GM19023 (cell line): ENCODE data around the gene HAL.

ENCODE experiments used
- ATAC-seq: cut with Tn5 transposase; IDR thresholded peaks from one replicate; pipeline ENCODE4 v1.9.1; 2021; ENCODE audit warnings: mild to moderate bottlenecking, moderate library complexity; ENCODE audit not compliant: unreplicated experiment

Gene HAL, protein sequence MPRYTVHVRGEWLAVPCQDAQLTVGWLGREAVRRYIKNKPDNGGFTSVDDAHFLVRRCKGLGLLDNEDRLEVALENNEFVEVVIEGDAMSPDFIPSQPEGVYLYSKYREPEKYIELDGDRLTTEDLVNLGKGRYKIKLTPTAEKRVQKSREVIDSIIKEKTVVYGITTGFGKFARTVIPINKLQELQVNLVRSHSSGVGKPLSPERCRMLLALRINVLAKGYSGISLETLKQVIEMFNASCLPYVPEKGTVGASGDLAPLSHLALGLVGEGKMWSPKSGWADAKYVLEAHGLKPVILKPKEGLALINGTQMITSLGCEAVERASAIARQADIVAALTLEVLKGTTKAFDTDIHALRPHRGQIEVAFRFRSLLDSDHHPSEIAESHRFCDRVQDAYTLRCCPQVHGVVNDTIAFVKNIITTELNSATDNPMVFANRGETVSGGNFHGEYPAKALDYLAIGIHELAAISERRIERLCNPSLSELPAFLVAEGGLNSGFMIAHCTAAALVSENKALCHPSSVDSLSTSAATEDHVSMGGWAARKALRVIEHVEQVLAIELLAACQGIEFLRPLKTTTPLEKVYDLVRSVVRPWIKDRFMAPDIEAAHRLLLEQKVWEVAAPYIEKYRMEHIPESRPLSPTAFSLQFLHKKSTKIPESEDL

GRCh38 chr12:95996034-95996658 lies at the start of gene HAL:
Gene HAL (minus strand): TSS chr12:95996344. CDS start chr12:95995910, 434 bp downstream.
- ATAC-seq = no peak

DNA sequence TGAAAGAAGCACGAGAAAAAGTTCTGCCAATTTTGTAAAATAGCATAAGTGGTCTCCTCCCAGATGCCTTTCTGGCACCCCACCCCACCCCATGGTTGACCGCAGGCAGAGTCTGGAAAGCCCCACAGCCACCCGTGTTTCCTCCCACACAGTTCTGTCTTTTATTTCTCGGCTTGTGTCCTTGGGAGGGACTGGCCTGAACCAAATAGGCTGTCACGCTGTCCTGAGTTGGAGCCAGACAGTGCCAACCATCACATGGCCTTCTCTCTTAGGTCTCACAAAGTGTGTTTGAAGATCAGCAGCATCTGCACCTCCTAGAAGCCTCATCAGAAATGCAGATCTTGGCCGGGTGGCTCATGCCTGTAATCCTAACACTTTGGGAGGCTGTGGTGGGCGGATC lies 49.4 kb upstream of the HAL start:
- ATAC-seq = no peak

DNA sequence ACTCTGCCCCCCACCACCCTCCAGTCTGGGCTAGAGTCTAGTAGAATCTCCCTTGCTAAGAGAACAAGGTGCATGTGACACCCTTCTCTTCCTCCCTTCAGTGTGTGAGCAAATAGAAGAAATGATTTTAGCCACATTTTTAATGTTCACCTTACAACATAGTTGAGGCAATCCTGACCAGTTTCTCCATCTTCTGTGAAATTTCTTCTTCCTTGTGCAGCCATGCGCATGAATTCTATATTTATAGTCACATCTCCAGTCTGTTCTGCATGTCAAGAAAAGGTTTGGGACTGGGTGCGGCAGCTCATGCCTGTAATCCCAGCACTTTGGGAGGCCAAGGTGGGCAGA lies 48.8 kb upstream of the HAL start:
- no peak for ATAC-seq

DNA sequence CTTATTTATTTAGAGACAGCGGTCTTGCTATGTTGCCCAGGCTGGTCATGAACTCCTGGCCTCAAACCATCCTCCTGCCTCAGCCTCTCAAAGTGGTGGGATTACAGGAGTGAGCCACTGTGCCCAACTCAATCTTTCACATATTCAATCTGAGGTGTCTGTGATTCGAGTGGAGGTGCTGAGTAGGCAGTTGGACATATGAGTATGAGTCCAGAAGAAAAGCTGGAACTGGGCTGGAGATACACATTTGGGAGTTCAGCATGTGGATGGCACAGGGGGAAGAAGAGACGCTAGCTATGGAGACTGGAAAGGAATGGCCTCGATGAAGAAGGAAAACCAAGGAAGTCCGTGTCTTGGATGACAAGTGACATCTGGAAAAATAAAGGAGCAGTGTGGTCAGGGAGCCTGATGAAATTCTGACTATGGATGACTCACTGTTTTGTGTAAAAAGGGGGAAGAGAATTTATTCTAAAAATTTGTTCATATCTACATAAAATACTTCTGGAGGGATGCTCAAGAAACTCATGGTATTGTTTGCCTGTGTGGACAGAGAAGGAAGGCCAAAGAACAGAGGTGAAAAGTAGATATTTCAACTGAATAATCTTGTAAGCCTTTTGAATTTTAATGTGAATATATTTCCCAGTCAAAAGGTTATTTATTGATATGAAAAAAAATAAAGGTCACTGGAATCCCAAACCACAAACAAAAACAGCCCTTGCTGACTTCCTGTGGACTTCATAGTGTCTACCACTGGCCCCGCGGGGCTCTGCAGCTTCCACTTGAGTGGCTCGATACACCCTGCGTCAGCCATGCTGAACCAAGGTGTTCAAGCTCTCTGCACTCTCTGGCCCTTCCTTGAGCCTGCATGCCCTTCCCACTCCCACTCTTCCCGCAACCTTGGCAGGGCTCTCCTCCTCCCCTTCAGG lies 48.1 kb upstream of the HAL start:
- ATAC-seq = no peak

DNA sequence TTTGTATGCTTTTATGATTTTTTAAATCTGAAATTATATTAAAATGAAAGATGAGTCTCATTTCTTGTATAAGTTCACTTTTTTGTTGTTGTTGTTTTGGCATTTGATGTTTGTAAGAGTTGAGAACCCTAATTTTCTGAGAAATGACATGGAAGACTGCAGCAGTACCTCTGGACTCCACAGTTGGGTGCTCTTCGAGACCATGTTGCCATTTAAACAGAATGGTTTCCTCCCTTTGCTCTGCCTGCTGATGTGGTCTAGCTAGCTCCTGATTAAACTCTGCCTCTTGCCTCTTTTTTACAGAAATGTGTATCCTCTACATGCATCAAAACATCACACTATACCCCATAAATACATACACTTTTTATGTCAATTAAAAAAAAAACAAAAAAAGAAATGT lies 45.0 kb upstream of the HAL start:
- no peak for ATAC-seq

GRCh38 chr12:96040305-96041133 lies 44.4 kb upstream of the HAL start:
- ATAC-seq = no peak

GRCh38 chr12:96039516-96039915 lies 43.4 kb upstream of the HAL start:
- no peak for ATAC-seq

DNA sequence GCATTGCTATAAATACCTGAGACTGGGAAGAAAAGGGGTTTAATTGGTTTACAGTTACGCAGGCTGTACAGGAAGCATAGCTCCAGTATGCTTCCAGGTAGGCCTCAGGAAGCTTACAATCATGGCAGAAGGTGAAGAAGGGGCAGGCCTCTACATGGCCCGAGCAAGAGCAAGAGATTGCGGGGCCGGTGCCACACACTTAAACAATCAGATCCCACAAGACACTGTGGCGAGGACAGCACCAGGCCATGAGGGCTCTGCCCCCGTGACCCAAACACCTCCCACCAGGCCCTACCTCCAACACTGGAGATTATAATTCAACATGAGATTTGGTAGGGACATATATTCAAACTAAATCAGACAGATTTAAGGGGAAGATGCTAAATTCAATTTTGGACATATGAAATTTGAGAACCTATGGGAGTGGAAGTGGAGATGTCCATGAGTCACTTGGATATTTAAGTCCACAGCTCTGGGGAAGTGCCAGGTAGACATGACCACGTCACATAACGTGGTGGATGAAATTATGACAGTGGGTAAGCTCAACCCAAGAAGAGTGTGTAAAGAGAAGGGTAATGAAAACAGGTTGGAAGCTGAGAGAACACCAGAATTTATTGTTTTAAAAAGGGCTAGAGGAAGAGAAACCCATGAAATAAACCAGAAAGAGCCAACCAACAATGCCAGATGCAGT lies 40.8 kb upstream of the HAL start:
- no peak for ATAC-seq

DNA sequence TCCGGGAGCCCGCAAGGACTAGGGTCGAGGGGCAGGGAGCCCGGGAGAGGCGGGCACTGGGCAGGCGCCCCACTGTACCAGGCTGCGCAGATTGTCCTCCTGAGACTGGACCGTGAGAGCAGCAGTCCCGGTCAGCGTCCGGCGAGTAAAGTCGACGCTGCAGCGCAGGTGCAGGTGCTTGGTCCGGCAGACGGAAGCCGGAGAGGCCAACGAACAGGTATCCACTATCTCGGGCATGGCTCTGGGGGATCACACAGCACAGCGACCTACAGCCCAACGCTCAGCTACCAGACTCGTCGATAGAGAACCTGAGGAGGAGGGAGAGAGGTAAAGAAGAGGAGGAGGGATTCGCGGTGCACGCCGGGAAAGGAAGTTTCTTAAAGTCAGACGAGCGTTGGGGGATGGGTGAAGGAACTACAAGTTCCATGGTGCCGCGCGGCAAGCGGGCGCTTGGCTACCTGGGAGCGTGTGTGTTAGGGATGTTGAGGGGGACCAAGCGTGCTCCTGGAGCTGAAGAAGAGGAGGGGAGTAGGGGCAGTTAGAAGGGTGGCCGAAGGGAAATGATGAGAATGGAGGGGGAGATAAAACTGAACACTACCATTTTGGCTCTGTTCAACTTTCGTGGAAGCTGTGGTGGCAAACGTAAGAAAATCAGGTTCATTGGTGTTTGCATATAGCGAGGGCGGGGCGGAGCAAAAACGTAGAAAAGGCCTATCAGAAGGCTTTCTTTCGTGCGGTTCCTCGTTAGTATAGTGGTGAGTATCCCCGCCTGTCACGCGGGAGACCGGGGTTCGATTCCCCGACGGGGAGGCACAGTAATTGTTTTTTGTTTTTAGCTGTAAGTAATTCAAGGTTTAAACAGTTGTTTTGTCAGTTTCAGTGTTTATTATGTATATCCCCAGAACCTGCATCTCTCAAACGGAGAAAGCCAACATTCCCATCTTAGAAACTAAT lies 39.4 kb upstream of the HAL start, which contains the start of gene LTA4H:
TSS of gene LTA4H (minus strand) at position 305 of the 954 bp plus-strand sequence. CDS start at position 237, 68 bp downstream.
- peak; percentile 93 for ATAC-seq

- no peak for ATAC-seq
These were observed 38.6 kb upstream of the HAL start for GRCh38 chr12:96034621-96035282.

DNA sequence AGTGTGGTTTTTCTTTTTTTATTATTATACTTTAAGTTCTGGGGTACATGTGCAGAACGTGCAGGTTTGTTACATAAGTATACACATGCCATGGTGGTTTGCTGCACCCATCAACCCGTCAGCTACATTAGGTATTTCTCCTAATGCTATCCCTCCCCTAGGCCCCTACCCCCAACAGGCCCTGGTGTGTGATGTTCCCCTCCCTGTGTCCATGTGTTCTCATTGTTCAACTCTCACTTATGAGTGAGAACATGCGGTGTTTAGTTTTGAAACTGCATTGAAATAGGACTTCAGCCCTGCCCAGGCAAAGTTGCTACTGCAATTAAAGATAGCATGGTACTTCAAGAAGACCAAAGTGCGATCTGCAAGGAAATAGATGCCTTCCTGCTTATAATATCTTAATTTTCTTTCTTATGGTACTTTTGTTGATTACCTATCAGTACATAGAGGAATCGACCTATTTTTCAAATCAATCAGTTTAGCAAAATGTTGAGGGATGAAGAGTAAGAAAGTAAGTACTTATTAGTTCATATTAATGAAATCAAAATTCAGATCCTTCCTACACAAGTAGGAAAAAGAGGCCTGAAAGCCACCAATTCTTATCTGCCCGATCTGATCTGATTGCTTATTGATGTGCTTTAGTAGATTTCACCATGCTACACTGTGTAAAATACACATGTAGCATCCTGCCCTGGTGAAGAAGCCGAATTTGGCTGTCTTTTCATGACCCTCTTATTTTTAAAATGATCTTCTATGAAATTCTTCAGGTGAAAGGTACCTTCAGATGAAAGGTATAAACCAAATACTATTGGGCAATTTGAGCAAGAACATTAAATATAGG lies 37.6 kb upstream of the HAL start:
- ATAC-seq = no peak

- no peak for ATAC-seq
These were observed 33.7 kb upstream of the HAL start for GRCh38 chr12:96029826-96030225.

DNA sequence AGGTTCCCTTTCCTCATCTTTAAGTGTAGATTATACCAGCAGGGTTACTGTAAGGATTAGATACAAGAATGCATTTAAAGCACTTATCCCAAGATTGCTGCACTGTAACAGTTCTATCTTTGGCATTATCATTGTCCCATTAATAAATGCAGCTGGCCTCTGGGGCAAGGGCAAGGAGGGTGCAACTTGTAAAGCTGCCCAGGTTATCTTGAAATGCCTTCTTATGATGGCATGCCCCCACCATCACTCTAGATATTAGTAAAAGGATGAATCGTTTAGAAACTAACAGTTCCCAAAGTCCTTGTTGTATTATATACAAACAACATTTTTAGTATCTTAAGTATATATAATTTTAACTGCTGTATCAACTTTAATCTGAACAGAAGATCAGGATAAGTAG lies 32.4 kb upstream of the HAL start:
- no peak for ATAC-seq

DNA sequence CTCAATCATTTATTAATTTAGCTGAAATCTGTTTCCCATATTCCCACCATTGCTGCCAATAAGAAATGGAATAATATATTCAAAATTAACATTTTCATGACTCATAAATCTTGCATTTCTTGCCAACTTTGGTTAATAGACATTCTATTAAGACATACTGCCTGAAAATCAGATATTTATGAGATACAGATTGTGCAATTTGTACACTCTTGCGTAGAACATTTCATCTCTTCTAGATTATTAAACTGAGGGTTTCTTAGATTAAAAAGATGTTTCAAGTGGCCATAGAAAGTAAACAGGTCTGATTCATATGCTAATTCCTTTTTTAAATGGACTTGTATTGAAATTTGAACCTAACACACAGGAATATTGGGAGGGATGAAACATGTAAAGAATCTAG lies 30.2 kb upstream of the HAL start:
- ATAC-seq = no peak

- ATAC-seq = no peak
These were observed 29.4 kb upstream of the HAL start for GRCh38 chr12:96025518-96025917.

- ATAC-seq = peak; percentile 94
These were observed 24.3 kb upstream of the HAL start for GRCh38 chr12:96020314-96021003.
